ENCODE data around the gene KNDC1.
"Not testable (repeated sequence)": the region's sequence is repeated elsewhere in the genome, so short reads cannot be mapped to it uniquely, and the experiment has no call there.

Gene KNDC1

GRCh38 chr10:133141958-133142340 lies 18.1 kb upstream of the KNDC1 start:
- FAIRE-seq = no peak

- FAIRE-seq = no peak
These were observed 17.4 kb upstream of the KNDC1 start for GRCh38 chr10:133142523-133143199.

DNA sequence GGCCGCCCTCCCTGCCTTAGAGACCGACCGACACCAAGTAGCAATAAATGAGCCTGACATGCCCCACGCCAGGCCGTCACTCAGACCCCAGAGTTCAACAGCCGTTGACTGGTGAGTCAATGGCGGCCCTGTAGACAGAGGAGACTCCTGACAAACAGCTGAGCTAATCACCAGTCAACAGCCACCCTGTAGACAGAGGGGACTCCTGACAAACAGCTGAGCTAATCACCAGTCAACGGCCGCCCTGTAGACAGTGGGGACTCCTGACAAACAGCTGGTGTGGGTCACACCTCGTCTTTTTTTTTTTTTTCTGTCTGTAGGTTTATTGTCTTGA lies 16.9 kb upstream of the KNDC1 start:
- FAIRE-seq = no peak

DNA sequence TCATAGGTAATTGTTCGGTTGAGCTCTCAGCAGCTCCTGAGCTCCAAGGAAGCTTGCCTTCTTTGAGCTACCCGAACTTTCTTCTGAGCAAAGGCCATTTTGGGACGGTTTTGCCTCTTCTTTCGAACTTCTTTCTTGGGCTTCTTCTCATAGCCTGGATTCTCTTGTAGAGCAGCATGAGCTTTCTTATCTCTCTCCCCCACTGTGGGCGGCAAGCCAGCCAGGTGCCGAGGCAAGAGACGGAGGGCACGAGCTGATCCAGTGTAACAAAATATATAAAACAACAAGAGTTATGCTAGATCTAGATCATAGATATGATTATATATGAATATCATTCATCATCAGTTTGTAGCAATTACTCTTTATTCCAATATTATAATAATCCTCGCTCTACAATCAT lies 16.5 kb upstream of the KNDC1 start:
- no peak for FAIRE-seq

DNA sequence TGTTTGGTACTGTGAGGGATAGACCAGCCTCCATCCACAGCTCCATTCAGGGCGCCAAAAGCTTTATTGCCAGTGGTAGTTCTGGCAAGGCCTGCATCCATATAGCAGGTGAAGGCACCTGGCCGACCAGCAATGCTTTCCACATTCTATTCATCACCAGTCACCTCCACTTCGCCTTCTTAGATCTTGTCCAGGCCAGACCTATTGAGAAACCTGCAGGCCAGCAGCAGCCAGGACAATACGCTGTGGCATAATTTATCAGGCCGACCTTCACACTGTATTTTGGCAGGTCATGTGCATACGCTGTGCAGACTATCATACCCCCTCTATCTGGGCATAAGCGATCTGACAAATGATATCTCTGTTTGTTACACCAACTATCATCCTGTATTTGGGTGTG lies 15.2 kb upstream of the KNDC1 start:
- no peak for FAIRE-seq

DNA sequence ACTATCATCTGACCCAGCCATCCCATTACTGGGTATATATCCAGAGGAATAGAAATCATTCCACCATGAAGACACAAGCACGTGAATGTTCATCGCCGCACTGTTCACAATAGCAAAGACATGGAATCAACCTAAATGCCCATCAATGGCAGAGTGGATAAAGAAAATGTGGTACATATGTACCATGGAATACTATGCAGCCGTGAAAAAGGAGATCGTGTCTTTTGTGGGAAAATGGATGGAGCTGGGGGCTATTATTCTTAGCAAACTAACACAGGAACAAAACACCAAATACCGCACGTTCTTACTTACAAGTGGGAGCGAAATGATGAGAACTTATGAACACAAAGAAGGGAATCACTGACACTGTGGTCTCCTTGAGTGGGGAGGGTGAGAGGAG lies 9.8 kb upstream of the KNDC1 start:
- FAIRE-seq = no peak

GRCh38 chr10:133150656-133151055 lies 9.4 kb upstream of the KNDC1 start:
- FAIRE-seq = no peak

- not testable (repeated sequence) for FAIRE-seq
These were observed 8.9 kb upstream of the KNDC1 start for GRCh38 chr10:133151071-133151470.

DNA sequence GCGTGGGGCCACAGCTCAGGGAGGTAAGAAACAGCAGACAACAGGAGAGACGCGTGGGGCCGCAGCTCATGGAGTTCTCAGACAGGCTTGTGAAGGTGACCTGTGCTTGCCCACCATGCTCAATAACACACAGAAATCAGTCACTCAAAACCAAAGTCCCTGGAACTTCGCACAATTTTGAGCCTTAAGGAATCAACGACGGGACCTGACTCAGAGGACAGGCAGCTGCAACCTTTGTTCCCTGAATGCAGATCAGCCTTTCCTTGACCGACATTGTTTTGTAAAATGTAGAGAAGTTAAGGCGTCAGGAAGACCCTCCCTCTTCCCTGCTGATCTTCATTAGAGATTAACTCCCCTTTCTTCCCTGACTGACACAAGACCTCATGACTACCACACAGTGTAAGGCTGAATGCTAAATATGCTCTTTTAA lies 8.5 kb upstream of the KNDC1 start:
- no peak for FAIRE-seq

DNA sequence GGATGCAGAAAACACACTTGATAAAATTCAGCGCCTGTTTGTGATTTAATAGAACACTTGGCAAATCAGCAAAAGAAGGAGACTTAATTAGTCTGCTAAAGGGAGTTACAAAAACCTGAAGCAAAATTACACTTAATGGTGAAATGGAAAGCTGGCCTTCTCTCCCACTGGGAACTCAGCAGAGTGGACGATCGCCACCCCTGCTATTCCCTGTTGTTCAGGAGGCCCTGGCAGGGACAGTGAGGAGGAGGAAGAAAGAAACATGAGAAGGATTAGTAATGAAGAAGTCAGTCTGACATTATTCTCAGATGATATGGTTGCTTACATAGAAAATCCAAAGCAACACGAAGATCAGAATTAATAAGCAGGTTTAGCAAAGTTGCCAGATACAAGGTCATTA lies 5.6 kb upstream of the KNDC1 start:
- FAIRE-seq = no peak

DNA sequence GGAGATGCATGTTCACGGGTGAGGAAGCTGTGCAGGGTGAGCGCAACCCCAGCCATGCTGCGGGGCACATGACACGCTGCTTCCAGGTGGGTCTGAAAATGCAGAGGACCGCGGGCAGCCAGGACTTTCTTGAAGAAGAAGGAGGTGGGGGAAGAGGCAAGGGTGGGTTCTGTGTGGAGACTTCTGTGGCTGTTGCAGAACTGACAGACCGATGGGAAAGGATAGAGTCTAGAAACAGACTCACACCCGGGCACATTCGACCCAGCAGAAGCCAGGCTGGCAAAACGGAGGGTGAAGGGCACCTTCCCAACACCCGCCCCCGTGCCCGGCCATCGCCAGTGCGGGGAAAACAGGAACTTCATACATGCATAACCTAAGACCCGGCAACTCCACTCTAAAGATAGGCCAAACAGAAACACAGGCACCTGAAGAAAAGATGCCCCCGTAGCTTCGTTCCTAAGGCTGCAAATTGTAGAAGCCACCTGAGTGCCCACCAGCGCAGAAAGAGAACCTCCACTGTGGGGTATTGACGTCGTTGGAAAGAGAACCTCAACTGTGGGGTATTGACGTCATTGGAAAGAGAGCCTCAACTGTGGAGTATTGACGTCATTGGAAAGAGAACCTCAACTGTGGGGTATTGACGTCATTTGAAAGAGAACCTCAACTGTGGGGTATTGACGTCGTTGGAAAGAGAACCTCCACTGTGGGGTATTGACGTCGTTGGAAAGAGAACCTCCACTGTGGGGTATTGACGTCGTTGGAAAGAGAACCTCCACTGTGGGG lies 4.8 kb upstream of the KNDC1 start:
- no peak for FAIRE-seq

- no peak for FAIRE-seq
These were observed 3.1 kb upstream of the KNDC1 start for GRCh38 chr10:133156674-133157579.

DNA sequence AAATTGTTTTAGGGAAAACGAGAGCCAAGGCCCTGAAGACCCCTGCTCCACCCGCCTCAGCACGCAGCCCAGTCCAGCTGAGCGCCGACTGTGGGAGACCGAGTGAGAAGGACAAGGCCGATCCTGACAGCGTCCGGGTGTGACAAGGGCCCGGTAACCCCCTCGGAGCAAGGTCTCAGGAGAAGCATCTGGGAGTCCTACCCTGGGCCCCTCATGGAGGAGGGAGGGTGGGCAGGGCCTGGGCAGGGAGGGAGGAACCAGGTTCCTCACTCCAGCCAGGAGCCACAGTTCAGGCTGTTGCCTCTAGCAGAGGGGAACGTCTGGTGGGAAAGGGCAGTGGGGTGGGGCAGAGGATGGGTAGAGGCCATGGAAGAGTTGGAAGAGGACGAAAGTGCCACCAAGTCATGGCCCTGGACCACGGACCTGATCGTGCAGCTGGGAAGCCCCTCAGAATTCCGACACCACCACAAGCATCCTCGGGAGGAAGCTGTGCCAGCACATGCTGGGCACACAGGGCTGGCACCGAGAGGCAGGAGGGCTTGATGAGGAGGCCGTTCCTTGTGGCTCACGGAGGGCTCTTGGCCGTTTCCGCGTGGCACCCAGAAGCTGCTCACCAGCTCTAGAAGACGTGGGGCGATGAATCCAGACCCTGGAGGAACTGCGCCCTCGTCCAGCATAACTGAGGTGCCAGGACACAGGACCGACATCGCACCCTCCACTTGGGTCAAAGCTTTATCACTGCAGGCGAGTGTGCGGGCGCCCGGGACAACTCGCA lies 2.2 kb upstream of the KNDC1 start:
- FAIRE-seq = no peak

GRCh38 chr10:133158437-133158755 lies 1.6 kb upstream of the KNDC1 start:
- no peak for FAIRE-seq

DNA sequence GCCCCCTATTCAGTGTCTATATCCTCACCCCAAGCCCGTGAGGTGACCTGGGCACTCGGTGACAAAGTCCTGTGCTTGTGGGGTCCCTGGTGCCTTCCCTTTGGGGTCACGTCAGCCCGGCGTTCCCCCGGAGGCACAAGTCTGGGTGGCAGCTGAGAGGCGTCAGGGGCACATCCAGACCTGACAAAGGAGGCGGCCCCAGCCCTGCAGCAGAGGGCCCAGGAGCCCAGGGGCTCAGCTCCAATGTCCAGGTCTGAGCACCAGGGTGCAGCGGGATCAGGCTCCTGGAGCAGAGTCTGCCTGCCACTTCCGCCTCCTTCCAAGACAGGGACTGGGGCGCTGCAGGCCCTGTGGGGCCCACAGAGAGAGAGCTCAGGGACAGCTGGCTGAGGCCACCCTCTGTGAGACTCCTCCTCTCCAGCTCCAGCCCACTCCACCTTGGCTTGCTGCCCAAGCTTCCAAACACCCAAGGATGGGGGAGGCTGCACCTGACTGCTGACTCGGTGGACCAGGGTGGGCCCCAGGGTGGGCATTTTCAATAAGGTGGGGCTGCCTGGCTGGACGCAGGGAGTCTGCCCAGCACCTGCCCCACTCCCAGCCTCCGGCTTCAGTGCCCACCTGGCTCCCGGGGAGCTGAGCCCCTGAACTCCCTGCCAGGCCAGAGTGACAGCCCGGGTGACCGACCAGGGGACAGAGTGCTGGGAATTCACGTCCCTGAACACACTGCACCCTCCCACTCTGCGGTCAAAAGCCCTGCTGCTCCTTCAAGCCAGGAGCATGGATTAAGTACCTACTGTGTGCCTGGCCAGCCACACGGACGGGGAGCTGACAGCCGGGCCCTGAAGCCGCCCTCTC lies 1.0 kb upstream of the KNDC1 start:
- FAIRE-seq = no peak

GRCh38 chr10:133159611-133159949 lies 439 bp upstream of the KNDC1 start:
- FAIRE-seq = no peak

GRCh38 chr10:133160826-133161471 lies 930 bp downstream of the KNDC1 start:
- FAIRE-seq = no peak

GRCh38 chr10:133161486-133162109 lies 1.6 kb downstream of the KNDC1 start:
- FAIRE-seq = no peak

- FAIRE-seq = no peak
These were observed 2.3 kb downstream of the KNDC1 start for GRCh38 chr10:133162178-133162909.
